ENCODE data around the gene GABRG3.
"Not testable (repeated sequence)": the region's sequence is repeated elsewhere in the genome, so short reads cannot be mapped to it uniquely, and the experiment has no call there.

Gene GABRG3

DNA sequence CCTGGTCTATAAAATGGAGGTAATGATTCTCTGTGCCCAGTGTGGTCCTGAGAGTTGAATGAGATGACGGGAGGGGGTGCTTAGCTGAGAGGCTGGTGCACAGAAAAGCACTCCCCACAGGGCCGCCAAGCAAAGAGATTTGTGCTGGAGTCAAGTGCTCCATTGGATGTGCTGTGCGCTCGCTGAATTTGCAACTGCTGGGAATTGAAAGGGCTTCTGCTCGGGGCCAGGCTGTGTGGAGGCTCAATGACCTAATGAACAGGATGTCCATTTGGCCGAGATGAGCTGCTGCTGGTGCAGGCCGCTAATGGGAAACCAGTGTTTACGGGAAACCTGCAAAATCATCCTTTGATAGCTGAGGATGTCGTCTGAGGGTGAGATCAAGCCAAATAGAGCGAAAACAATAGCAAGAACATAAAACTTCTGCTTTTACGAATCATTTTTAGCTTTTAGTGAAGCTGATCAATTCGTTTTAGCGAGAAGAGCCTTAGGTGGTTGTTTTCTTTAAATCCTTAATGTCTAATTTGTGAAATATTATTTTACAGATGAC, 211.7 kb downstream of the GABRG3 start:
- Histone ChIP-seq H3K4me3 (ENCODE audit: low read depth in 1 of 2, low read length in 1 of 2) (no peak overlapping the region), H3K27ac (no peak overlapping the region), H3K4me1 (ENCODE audit: control insufficient read depth in 1 of 2, insufficient read depth in 1 of 2, low read depth in 1 of 2, low read length in 1 of 2) (no peaks in the 10 kb centered on the region), H3K27me3 (no peaks in the 10 kb centered on the region), H3K36me3 (no peaks in the 10 kb centered on the region), H3K9me3 (peaks cover 5% of the 10 kb centered on the region)
- TF ChIP-seq, protein P1, sequence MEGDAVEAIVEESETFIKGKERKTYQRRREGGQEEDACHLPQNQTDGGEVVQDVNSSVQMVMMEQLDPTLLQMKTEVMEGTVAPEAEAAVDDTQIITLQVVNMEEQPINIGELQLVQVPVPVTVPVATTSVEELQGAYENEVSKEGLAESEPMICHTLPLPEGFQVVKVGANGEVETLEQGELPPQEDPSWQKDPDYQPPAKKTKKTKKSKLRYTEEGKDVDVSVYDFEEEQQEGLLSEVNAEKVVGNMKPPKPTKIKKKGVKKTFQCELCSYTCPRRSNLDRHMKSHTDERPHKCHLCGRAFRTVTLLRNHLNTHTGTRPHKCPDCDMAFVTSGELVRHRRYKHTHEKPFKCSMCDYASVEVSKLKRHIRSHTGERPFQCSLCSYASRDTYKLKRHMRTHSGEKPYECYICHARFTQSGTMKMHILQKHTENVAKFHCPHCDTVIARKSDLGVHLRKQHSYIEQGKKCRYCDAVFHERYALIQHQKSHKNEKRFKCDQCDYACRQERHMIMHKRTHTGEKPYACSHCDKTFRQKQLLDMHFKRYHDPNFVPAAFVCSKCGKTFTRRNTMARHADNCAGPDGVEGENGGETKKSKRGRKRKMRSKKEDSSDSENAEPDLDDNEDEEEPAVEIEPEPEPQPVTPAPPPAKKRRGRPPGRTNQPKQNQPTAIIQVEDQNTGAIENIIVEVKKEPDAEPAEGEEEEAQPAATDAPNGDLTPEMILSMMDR (IDR thresholded peaks at IDR 0.05), result no peak

GRCh38 chr15:27183201-27183600, 212.2 kb downstream of the GABRG3 start:
- Histone ChIP-seq H3K36me3 (no peaks in the 10 kb centered on the region), H3K4me1 (ENCODE audit: control insufficient read depth in 1 of 2, insufficient read depth in 1 of 2, low read depth in 1 of 2, low read length in 1 of 2) (no peaks in the 10 kb centered on the region), H3K4me3 (ENCODE audit: low read depth in 1 of 2, low read length in 1 of 2) (no peak overlapping the region), H3K9me3 (peaks cover under 1% of the 10 kb centered on the region), H3K27ac (no peak overlapping the region), H3K27me3 (no peaks in the 10 kb centered on the region)
- TF ChIP-seq, protein P1 (IDR thresholded peaks at IDR 0.05), result no peak

DNA sequence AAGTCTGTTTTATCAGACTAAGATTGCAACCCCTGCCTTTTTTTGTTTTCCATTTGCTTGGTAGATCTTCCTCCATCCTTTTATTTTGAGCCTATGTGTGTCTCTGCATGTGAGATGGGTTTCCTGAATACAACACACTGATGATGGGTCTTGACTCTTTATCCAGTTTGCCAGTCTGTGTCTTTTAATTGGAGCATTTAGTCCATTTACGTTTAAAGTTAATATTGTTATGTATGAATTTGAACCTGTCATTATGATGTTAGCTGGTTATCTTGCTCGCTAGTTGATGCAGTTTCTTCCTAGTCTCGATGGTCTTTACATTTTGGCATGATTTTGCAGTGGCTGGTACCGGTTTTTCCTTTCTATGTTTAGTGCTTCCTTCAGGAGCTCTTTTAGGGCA, 220.5 kb downstream of the GABRG3 start:
- H3K9me3 ChIP-seq; H3K4me1 ChIP-seq (ENCODE audit: control insufficient read depth in 1 of 2, insufficient read depth in 1 of 2, low read depth in 1 of 2, low read length in 1 of 2); H3K36me3 ChIP-seq; H3K27me3 ChIP-seq; H3K4me3 ChIP-seq (ENCODE audit: low read depth in 1 of 2, low read length in 1 of 2); H3K27ac ChIP-seq: not testable (repeated sequence)

DNA sequence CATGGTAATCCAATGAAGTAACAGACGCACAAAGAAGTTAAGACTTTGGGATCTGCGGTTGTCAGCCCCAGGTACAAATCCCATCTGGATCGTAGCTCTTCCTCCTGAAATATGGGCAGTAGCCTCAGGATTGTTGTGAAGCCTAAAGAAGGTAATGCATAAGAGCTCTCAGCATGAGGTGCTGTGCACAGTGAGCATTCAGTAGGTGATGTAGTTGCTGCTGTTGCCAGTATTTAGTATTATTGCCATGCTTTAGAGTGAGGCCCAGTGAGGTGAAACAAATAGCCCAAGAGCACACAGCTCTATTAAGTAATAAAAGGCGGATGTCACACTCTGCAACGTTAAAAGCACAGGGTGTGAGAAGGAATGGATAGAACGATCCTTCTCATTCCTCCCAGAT, 225.7 kb downstream of the GABRG3 start:
- Histone ChIP-seq H3K27ac (no peak overlapping the region), H3K36me3 (no peaks in the 10 kb centered on the region), H3K4me3 (ENCODE audit: low read depth in 1 of 2, low read length in 1 of 2) (no peak overlapping the region), H3K4me1 (ENCODE audit: control insufficient read depth in 1 of 2, insufficient read depth in 1 of 2, low read depth in 1 of 2, low read length in 1 of 2) (no peaks in the 10 kb centered on the region), H3K9me3 (no peaks in the 10 kb centered on the region), H3K27me3 (no peaks in the 10 kb centered on the region)
- TF ChIP-seq, protein P1 (IDR thresholded peaks at IDR 0.05), result no peak

DNA sequence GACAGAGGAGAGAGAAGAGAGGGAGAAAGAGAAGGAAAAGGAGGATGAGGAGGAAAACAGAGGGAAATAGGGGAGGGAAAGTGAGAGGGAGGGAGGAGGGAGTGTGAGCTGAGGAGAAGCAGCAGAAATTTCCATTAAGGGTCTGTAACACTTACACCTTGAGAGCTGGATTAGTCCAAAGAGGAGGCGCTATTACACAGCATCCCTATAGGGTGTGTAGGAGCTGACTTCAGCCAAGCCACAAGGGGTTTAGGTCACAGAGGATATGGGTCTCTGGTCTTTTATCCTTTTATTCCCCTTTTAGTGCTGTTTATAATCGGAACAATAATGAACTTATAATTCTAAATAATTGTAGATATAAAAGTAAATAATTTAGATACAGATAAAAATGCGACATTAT, 230.4 kb downstream of the GABRG3 start:
- H3K36me3 ChIP-seq, result no peaks in the 10 kb centered on the region
- H3K27ac ChIP-seq, result no peak overlapping the region
- TF ChIP-seq, protein P1 (IDR thresholded peaks at IDR 0.05), result no peak
- no peaks in the 10 kb centered on the region for H3K4me1 ChIP-seq (ENCODE audit: control insufficient read depth in 1 of 2, insufficient read depth in 1 of 2, low read depth in 1 of 2, low read length in 1 of 2)
- H3K9me3 ChIP-seq, result no peaks in the 10 kb centered on the region
- no peaks in the 10 kb centered on the region for H3K27me3 ChIP-seq
- no peak overlapping the region for H3K4me3 ChIP-seq (ENCODE audit: low read depth in 1 of 2, low read length in 1 of 2)

- Histone ChIP-seq H3K36me3 (no peaks in the 10 kb centered on the region), H3K4me3 (ENCODE audit: low read depth in 1 of 2, low read length in 1 of 2) (no peak overlapping the region), H3K4me1 (ENCODE audit: control insufficient read depth in 1 of 2, insufficient read depth in 1 of 2, low read depth in 1 of 2, low read length in 1 of 2) (no peaks in the 10 kb centered on the region), H3K27ac (no peak overlapping the region), H3K9me3 (no peaks in the 10 kb centered on the region), H3K27me3 (no peaks in the 10 kb centered on the region)
- TF ChIP-seq, protein P1 (IDR thresholded peaks at IDR 0.05), result no peak
Measured at GRCh38 chr15:27210176-27210575, 239.2 kb downstream of the GABRG3 start.
